Fibroblast of skin of back (primary cell): ENCODE data around the gene NAA50. TPM values are rescaled to one million over a fixed set of nuclear protein-coding genes. Genes with fewer than 3 reads are reported as not detected.

Source experiments
- DNase-seq: peaks from one replicate; pipeline ENCODE4 v3.0.0-alpha.2; 2013
- polyA plus RNA-seq, 2 experiments: library from polyadenylated mRNA; unstranded; fragments of 120-200 nt; gene quantifications; one replicate each; pipeline ENCODE4 v1.2.1, GENCODE V29; 2013; ENCODE audit not compliant: insufficient read length in 2 of 2

The NAA50 gene
- 117 TPM for polyA plus RNA-seq (2013, experiment 1 of 2; ENCODE audit: insufficient read length)
- polyA plus RNA-seq (2013, experiment 2 of 2; ENCODE audit: insufficient read length): 81.5 TPM

DNA sequence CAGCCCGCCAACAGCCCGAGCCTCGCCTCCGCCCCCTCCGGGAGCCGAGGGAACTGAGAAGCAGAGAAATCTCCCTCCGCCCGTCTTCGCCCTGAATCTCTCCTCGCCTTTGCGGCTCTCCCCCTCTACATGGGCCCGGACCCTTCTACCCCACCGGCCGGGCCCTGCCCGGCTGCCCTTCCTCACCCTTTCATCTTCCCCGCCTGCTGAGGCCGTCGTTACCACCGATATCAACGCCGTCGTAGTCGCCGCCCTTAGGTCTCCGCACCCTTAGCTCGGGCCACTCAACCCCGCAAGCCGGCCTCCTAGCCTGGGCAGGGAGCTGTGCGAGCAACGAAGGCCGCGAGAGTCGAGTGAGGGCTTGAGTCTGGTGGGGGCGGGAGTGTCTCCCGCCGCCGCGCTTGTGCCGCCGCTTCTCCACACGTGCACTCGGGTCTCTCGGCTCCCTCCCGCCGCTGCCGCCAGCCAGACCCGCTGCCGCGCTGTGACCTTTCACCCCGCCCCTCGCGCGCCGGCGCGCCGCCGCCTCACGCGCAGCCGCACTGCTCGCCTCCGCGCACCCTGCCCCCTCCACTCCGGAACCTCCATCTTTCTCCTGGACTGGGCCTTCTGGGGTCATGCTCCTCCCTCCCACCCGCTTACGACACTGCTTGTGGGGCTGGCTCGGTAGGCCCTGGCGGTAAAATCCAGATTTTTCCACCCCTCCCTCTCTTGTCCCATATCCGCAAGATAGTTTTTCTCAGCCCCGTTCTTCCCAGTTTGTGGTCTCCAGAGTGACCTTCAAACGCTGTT is at the start of gene NAA50:
TSS of gene NAA50 (minus strand) at position 494 of the 792 bp plus-strand sequence. CDS start at position 194, 300 bp downstream.
- peak; percentile 92 for DNase-seq

- no peak for DNase-seq
Observed at GRCh38 chr3:113795693-113796092, 49.6 kb upstream of the NAA50 start.

- no peak for DNase-seq
Observed at GRCh38 chr3:113794526-113794925, 48.5 kb upstream of the NAA50 start.

DNA sequence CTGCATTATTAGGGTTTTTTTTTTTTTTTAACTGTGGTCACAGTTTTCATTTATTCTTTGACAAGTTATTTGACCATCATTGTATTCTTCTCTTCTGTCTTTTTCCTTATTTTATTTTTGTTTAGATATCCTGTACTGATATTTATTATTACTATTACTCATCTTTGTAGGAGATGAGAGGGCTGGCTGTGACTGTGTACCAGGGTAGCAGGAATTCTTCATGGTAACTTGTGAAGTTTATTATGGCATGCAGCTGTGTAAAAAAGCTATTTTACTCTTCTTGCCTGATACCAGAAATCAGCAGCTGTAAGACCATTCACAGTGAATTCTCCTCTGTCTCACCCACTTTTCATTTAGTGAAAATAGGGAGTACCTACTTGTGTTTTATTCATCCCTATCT is 45.3 kb upstream of the NAA50 start:
- peak; percentile 10 for DNase-seq

DNA sequence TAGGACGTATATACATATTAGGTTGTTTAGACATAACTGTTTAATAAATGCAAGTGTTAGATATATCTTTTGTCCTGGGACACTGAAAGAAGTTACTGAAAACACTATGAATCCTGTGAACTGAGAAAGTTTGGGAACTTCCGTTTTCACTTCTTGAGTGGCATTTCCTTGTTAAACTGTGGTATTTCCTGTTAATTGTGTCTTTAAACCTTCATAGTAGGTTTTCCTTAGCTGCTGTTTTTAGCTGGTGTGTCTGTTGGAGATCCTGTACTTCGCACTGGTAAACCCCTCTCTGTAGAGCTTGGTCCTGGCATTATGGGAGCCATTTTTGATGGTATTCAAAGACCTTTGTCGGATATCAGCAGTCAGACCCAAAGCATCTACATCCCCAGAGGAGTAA is 37.9 kb upstream of the NAA50 start:
- DNase-seq: peak; percentile 41

DNA sequence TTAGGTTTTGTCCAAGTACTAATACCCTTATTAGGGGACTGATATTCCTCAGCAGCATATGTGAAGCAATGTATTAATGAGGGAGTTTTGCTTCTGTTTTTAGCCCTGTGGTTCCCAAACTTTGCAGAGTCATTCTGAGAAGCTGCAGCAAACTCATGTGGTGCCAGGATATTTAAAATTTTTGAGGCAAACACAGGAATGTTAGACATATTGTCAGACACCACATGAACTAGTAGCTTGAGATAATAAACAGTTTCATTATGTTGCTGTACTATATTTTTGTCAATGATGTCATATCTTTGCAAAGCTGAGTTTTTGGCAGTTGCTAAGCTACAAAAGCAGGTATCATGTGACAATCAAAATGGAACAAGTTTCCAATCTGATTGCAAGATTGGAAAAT is 37.4 kb upstream of the NAA50 start:
- peak; percentile 98 for DNase-seq

GRCh38 chr3:113776564-113776963 is 30.5 kb upstream of the NAA50 start:
- DNase-seq: no peak

GRCh38 chr3:113775516-113775915 is 29.5 kb upstream of the NAA50 start:
- no peak for DNase-seq

DNA sequence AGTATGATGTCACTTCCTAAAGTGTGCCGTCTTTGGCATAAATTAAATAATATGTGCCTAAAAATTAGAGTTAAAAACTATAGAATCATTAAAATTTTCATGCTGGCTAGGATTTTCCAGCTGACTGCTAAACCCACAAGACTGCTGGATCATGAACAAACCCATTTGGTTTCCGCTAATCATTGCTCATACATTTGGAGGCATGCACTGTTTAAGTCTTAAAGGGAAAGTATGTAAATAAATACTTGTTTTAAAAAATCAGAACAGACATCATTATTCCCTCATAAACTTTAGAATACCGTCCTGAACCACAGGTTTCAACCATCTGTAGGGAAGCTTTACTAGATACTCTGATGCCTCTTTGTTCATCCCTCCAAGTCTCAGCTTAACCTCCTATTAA is 27.3 kb upstream of the NAA50 start:
- DNase-seq: peak; percentile 61

DNA sequence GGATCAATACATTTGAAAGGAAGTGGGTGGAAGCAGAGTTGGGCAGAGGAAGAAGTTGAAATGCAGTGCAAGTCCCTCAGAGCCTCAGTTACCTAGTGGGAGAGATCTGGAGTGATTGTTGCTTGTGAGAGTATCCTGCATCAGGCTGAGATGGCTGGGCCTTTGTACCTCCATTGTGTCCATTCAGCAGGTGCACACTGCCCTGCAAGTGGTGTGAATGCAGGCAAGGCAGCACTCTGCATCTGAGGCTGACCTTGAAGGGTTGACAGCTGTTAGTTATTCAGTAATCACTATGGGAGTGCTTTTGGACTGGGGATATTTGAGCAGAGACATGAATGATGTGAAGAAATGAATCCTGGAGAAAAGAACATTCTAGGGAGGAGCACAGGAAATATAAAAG is 25.9 kb upstream of the NAA50 start:
- no peak for DNase-seq

- peak; percentile 49 for DNase-seq
Observed at GRCh38 chr3:113769551-113769950, 23.5 kb upstream of the NAA50 start.

DNA sequence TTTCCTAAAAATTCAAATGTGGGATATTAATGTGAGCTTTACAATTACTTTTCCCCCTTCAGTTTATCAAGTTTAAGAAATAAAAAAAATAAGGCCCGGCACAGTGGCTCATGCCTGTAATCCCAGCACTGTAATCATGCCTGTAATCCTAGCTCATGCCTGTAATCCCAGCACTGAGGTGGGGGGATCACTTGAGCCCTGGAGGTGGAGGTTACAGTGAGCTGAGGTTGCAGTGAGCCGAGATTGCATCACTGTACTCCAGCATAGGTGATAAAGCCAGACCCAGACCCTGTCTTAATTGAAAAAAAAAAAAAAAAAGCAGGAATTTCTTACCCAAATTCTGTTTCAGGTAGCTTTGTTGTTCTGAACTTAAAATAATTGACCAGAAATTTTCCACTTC is 18.6 kb upstream of the NAA50 start:
- DNase-seq: no peak

- peak; percentile 85 for DNase-seq
Observed at GRCh38 chr3:113758389-113759024, 12.5 kb upstream of the NAA50 start.

DNA sequence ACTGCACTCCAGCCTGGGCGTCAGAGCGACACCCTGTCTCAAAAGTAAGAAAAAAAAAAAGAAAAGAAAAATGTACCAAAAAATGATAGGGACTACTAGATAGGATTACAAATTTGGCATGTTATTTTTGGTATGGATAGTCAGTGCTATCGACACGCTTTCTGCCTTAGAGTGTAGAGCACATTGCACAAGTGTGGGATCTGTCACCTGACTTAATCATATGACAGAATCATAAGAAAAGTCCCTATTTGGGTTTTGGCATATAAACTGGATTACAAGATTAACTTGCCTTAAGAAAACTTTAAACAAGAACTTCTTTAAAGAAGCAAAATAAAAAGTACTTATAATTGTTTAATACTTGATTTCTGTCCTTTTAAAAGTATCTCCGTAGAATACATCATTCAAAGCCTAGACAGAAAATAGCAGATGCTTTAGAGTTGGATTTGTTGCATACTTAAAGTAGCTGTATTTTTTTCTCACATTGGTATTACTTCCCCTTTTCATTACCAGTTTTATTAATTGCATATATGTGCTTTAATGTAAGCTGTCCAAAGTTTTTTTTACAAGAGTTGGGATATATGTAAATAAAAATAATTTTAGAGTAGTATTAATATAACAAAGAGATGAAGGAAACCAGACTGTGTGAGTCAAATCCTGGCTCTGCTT is 8.6 kb upstream of the NAA50 start:
- no peak for DNase-seq

DNA sequence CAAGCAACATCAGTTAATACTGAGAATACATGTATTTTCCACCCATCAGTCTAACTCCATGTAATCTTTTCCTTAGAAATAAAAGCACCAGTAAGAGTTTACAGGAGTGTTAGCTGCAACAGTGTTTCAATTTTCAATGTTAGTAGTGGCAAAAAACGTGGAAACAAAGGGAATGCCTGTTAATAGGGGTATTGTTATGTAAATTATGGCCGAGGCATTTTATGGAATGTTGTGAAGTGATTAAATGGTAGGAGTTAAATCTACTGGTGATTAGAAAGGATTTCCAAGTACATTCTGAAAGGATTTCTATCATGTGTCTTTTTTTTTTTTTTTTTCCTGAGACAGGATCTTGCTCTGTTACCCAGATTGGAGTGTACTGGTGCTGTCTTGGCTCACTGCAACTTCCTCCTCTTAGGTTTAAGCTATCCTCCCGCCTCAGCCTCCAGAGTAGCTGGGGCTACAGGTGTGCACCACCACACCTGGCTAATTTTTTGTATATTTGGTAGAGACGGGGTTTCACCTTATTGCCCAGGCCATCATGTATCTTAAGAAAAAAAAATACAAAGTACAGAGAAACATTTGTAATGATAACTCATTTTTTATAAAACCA is 7.4 kb upstream of the NAA50 start:
- no peak for DNase-seq

- no peak for DNase-seq
Observed at GRCh38 chr3:113751141-113751540, 5.1 kb upstream of the NAA50 start.

- DNase-seq: peak; percentile 4
Observed at GRCh38 chr3:113747283-113748046, 1.4 kb upstream of the NAA50 start.

- DNase-seq: peak; percentile 96
Observed at GRCh38 chr3:113746548-113747282, 666 bp upstream of the NAA50 start, which contains the start of gene ATP6V1A. TSS of gene ATP6V1A (plus strand) at chr3:113747035. CDS start at chr3:113778754, 31,719 bp downstream.

DNA sequence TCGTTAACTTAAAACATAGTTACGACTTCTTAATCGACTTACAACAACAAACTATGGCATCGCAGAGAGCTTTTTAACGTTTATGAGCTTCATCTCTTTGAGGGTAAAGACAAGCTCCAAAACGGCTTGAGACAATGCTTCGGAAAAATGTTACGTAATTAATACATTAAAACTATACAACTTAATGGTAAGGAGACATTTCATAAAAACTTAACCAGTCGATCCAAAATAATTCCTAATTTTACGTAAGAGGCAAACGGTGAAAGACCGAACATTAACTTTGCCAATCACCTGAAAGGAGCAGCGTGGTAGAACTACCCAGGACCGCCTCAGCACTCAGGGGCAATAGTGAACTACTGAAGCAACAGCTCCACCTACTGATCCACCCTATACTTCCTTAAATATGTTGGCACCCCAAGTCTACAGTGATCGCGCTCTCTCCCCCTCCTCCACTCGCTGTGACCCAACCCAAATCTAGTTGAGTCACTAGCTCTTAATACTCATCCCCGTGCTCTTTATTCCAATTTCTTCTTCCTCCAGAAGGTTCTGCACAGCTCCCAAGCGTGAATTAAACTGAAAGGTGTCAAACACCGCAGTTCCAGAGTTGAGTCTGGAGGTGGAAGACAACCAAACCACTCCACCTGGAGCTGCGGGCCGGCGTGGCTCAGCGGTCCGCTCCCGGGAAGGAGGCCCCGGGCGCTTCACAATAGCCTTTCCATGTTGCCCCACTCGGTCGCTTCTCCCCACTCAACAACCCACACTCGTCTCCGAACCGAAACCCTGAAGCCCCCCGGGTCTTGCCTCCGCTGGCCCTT is 901 bp downstream of the NAA50 start:
- DNase-seq: peak; percentile 83

DNA sequence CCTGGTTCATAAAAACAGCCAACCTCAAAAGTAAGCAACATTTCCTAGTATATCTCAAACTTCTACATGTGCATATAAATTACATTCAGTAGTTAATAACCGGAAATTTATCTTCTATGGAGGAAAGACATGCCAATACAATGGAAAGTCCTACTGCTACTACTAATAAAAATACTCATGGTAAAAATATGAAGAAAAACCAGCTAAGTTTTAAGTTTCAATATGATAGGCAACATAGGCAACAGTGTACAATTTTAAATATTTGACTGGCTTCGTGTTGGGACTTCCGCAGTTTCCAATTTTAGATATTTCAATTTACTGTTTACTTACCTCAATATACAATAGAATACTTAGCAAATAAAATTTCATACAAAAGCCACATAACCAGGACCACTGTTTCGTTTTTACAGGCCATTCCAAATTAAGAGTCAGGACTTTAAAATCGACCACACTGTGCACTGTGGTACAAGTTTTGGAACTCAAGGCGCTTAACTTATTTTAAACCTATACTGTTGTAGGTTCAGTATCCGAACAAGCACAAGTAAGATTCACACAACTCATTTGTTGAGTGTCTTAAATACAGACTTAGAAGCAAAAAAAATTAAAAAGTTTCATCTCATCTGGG is 2.9 kb downstream of the NAA50 start:
- DNase-seq: no peak
